Measurements from ENCODE around the gene KCNN3.

DNA sequence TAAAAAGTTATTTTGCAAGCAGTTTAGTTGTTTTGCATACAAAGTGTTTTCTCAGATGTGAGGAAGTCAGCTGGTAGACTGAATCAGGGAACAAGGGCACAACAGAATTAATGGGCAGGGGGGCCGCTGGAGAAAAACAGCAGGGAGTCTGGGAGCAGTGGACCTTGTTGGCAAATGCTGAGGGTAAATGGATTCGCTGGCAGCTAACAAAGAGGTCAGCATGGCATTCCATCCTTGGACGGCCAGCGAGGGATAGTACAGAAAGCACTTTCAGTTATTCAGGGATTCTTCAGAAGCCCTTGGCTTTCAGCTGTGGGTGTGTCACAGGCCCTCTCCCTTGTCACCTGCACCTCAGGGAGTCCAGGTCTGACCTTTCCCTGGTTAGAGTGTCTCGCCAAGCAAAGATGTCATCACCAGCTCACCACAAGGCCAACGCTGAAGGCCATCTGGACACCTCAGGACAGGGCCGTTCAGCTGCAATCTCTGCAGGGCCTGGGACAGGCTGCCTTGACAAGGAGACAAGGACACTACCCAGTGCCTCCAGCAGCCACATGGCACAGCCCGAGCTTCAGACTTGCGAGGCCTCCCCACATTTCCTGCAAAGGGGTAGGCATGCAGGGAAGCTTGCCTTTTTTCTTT lies 90.4 kb downstream of the KCNN3 start:
- TF ChIP-seq, protein P1, sequence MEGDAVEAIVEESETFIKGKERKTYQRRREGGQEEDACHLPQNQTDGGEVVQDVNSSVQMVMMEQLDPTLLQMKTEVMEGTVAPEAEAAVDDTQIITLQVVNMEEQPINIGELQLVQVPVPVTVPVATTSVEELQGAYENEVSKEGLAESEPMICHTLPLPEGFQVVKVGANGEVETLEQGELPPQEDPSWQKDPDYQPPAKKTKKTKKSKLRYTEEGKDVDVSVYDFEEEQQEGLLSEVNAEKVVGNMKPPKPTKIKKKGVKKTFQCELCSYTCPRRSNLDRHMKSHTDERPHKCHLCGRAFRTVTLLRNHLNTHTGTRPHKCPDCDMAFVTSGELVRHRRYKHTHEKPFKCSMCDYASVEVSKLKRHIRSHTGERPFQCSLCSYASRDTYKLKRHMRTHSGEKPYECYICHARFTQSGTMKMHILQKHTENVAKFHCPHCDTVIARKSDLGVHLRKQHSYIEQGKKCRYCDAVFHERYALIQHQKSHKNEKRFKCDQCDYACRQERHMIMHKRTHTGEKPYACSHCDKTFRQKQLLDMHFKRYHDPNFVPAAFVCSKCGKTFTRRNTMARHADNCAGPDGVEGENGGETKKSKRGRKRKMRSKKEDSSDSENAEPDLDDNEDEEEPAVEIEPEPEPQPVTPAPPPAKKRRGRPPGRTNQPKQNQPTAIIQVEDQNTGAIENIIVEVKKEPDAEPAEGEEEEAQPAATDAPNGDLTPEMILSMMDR (IDR thresholded peaks at IDR 0.05 in 4 of 5, conservative IDR thresholded peaks at IDR 0.05 in 1 of 5), result no peak
- TF ChIP-seq POLR2A (IDR thresholded peaks at IDR 0.05), result no peak
